Iris pigment epithelial cell (primary cell): ENCODE data around the gene CDC73.
"Not testable (repeated sequence)": the region's sequence is repeated elsewhere in the genome, so short reads cannot be mapped to it uniquely, and the experiment has no call there.

Source experiments
- DNase-seq: peaks from one replicate; pipeline ENCODE4 v3.0.0-alpha.2; 2011; ENCODE audit warnings: low read depth

The CDC73 gene

GRCh38 chr1:193113992-193114332 lies 7.9 kb upstream of the CDC73 start:
- no peak for DNase-seq

GRCh38 chr1:193114485-193115095 lies 7.2 kb upstream of the CDC73 start:
- peak; percentile 18 for DNase-seq

GRCh38 chr1:193115629-193116227 lies 6.1 kb upstream of the CDC73 start:
- DNase-seq, result peak; percentile 100

- DNase-seq, result not testable (repeated sequence)
These were observed 4.7 kb upstream of the CDC73 start for GRCh38 chr1:193117167-193117566.

GRCh38 chr1:193118194-193118593 lies 3.6 kb upstream of the CDC73 start:
- DNase-seq, result no peak

GRCh38 chr1:193118803-193119730 lies 2.8 kb upstream of the CDC73 start:
- DNase-seq, result no peak

GRCh38 chr1:193120604-193121166 lies 1.1 kb upstream of the CDC73 start:
- no peak for DNase-seq

- DNase-seq, result no peak
These were observed 1.9 kb downstream of the CDC73 start for GRCh38 chr1:193123751-193124150.

GRCh38 chr1:193125369-193125768 lies 3.5 kb downstream of the CDC73 start:
- no peak for DNase-seq

- DNase-seq, result no peak
These were observed 9.5 kb downstream of the CDC73 start for GRCh38 chr1:193131266-193131860.

- no peak for DNase-seq
These were observed 18.4 kb downstream of the CDC73 start for GRCh38 chr1:193140254-193140653.

- DNase-seq, result no peak
These were observed 20.0 kb downstream of the CDC73 start for GRCh38 chr1:193141804-193142203.

- DNase-seq, result no peak
These were observed 20.6 kb downstream of the CDC73 start for GRCh38 chr1:193142409-193142808.

GRCh38 chr1:193143285-193143684 lies 21.5 kb downstream of the CDC73 start:
- DNase-seq, result peak; percentile 18

- DNase-seq, result no peak
These were observed 22.6 kb downstream of the CDC73 start for GRCh38 chr1:193144361-193144938.

GRCh38 chr1:193144999-193145398 lies 23.2 kb downstream of the CDC73 start:
- no peak for DNase-seq

GRCh38 chr1:193156117-193156821 lies 34.4 kb downstream of the CDC73 start:
- no peak for DNase-seq

- no peak for DNase-seq
These were observed 35.0 kb downstream of the CDC73 start for GRCh38 chr1:193156822-193157142.

- DNase-seq, result no peak
These were observed 35.5 kb downstream of the CDC73 start for GRCh38 chr1:193157360-193157759.

- no peak for DNase-seq
These were observed 54.3 kb downstream of the CDC73 start for GRCh38 chr1:193176113-193176512.

- DNase-seq, result no peak
These were observed 55.0 kb downstream of the CDC73 start for GRCh38 chr1:193176788-193177187.

GRCh38 chr1:193179094-193179493 lies 57.3 kb downstream of the CDC73 start:
- no peak for DNase-seq
